Gastroesophageal sphincter (tissue), 3 donors: ENCODE data around the gene DUSP12.

ENCODE experiments used
- POLR2A ChIP-seq, 2 donors: fragments of 450-650 bp; IDR thresholded peaks; one replicate each; pipeline ENCODE4 v1.6.1; 2017; ENCODE audit warnings: antibody characterized with exemption in 2 of 2, mild to moderate bottlenecking in 2 of 2, moderate library complexity in 1 of 2
- POLR2AphosphoS5 ChIP-seq: sonication (generic); formaldehyde crosslinking; IDR thresholded peaks from one replicate; pipeline ENCODE4 v1.6.1; 2017; ENCODE audit warnings: antibody characterized with exemption
- TF ChIP-seq, protein P1 (sequence below), 4 experiments: fragments of 200-600 bp in 2 of 4; fragments of 450-650 bp in 2 of 4; sonication (generic) in 1 of 4; IDR thresholded peaks; one replicate each; pipeline ENCODE4 v1.5.1; 2017 to 2019; ENCODE audit warnings: antibody characterized with exemption in 4 of 4, mild to moderate bottlenecking in 2 of 4, moderate library complexity in 2 of 4

DNA sequence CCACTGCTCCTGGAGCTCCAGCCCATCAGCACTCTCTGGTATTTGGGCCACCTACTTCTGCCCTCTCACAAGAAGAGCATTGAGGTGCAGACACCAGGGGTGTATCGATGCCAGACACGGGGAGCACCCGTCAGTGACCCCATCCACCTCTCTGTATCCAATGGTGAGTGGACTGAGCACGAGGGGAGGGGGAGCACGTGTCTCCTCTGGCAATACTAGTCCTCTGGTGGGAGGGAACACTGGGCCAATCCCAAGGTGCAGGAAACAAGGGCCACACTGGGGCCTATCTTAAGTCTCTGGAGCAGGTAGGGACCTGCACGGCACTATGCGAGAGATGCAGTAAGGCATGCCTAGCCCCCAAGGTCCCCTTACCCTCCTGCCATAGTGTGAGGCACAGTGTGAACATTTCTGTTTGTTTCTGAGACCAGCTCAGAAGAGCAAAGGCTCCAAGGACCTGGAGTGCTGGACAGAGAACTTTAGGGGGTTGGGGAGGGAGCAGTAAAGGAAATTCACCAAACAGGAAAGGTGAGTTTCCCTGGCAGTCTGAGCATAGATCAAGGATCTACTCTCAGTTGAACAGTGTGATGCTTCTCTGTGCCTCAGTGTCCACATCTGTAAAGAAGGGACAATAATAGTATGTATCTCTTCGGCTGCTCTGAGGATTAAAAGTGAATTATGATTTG, 26.0 kb upstream of the DUSP12 start:
- TF ChIP-seq, protein P1, sequence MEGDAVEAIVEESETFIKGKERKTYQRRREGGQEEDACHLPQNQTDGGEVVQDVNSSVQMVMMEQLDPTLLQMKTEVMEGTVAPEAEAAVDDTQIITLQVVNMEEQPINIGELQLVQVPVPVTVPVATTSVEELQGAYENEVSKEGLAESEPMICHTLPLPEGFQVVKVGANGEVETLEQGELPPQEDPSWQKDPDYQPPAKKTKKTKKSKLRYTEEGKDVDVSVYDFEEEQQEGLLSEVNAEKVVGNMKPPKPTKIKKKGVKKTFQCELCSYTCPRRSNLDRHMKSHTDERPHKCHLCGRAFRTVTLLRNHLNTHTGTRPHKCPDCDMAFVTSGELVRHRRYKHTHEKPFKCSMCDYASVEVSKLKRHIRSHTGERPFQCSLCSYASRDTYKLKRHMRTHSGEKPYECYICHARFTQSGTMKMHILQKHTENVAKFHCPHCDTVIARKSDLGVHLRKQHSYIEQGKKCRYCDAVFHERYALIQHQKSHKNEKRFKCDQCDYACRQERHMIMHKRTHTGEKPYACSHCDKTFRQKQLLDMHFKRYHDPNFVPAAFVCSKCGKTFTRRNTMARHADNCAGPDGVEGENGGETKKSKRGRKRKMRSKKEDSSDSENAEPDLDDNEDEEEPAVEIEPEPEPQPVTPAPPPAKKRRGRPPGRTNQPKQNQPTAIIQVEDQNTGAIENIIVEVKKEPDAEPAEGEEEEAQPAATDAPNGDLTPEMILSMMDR (IDR thresholded peaks at IDR 0.05), result no peak
- TF ChIP-seq POLR2AphosphoS5, result no peak
- TF ChIP-seq POLR2A (IDR thresholded peaks at IDR 0.05), result no peak
